Smooth muscle cell (in vitro differentiated cells): ENCODE measurements around the gene FNIP2. TPM values are rescaled to one million over a fixed set of nuclear protein-coding genes. Genes with fewer than 3 reads are reported as not detected.

Source experiments
- DNase-seq: peaks from one replicate; lab custom pipeline; 2025; ENCODE audit not compliant: unreplicated experiment; lab: John Stamatoyannopoulos, UW
- H2AFZ ChIP-seq: fragments of 200-600 bp; sonication (generic); 2 replicates; pipeline ENCODE4 v1.6.0; 2016; ENCODE audit warnings: antibody characterized with exemption, low read depth, mild to moderate bottlenecking
- H3F3A ChIP-seq: fragments of 200-600 bp; sonication (generic); 2 replicates; pipeline ENCODE4 v1.6.0; 2017; ENCODE audit warnings: antibody characterized with exemption, low read depth
- H3K27ac ChIP-seq: fragments of 200-600 bp; sonication (generic); 2 replicates; pipeline ENCODE4 v1.5.1; 2016; ENCODE audit warnings: low read depth, mild to moderate bottlenecking
- H3K27me3 ChIP-seq: fragments of 200-600 bp; sonication (generic); 2 replicates; pipeline ENCODE4 v1.6.1; 2016; ENCODE audit warnings: low read depth, mild to moderate bottlenecking
- H3K36me3 ChIP-seq: fragments of 200-600 bp; sonication (generic); 2 replicates; pipeline ENCODE4 v1.5.1; 2016; ENCODE audit warnings: low read depth
- H3K4me1 ChIP-seq: fragments of 200-600 bp; sonication (generic); 2 replicates; pipeline ENCODE4 v1.5.1; 2016; ENCODE audit warnings: low read depth
- H3K4me2 ChIP-seq: fragments of 200-600 bp; sonication (generic); 2 replicates; pipeline ENCODE4 v1.6.0; 2016; ENCODE audit warnings: mild to moderate bottlenecking
- H3K4me3 ChIP-seq: fragments of 200-600 bp; sonication (generic); 2 replicates; pipeline ENCODE4 v1.5.1; 2016; ENCODE audit warnings: mild to moderate bottlenecking
- H3K79me2 ChIP-seq: fragments of 200-600 bp; sonication (generic); 2 replicates; pipeline ENCODE4 v1.6.0; 2016; ENCODE audit warnings: low read depth, mild to moderate bottlenecking
- H3K9ac ChIP-seq: fragments of 200-600 bp; sonication (generic); 2 replicates; pipeline ENCODE4 v1.6.0; 2016; ENCODE audit warnings: low read depth
- H3K9me3 ChIP-seq: fragments of 200-600 bp; sonication (generic); replicated peaks from 2 replicates; pipeline ENCODE4 v1.5.1; 2016; ENCODE audit warnings: low read depth
- H4K20me1 ChIP-seq: fragments of 200-600 bp; sonication (generic); 2 replicates; pipeline ENCODE4 v1.6.0; 2016; ENCODE audit warnings: low read depth
- WGBS: methylation state at CpG from one replicate; pipeline ENCODE4 v1.1.7; 2016; ENCODE audit warnings: low lambda C conversion rate; 5-methylcytosine and 5-hydroxymethylcytosine counted together
- polyA plus RNA-seq: library from polyadenylated mRNA; unstranded; fragments of >200 nt; fragmentation: Nextera tagmentation; extraction: Ambion mirVana; gene quantifications from 2 replicates; pipeline ENCODE4 v1.2.1, GENCODE V29; 2016
- total RNA-seq: library from RNA; depleted of rRNA; stranded (reverse); fragments of >200 nt; gene quantifications from 2 replicates; pipeline ENCODE4 v1.2.3, GENCODE V29; 2014
- TF ChIP-seq, protein P1 (sequence below): fragments of 200-600 bp; sonication (generic); IDR thresholded peaks from 2 replicates; pipeline ENCODE4 v1.5.1; 2017; ENCODE audit warnings: borderline replicate concordance, mild to moderate bottlenecking, antibody characterized with exemption; ENCODE audit not compliant: insufficient read depth, poor library complexity, severe bottlenecking

Gene FNIP2
- total and polyA plus RNA-seq, 2 experiments from 2014 or later, result 10.4 to 36.3 TPM

DNA sequence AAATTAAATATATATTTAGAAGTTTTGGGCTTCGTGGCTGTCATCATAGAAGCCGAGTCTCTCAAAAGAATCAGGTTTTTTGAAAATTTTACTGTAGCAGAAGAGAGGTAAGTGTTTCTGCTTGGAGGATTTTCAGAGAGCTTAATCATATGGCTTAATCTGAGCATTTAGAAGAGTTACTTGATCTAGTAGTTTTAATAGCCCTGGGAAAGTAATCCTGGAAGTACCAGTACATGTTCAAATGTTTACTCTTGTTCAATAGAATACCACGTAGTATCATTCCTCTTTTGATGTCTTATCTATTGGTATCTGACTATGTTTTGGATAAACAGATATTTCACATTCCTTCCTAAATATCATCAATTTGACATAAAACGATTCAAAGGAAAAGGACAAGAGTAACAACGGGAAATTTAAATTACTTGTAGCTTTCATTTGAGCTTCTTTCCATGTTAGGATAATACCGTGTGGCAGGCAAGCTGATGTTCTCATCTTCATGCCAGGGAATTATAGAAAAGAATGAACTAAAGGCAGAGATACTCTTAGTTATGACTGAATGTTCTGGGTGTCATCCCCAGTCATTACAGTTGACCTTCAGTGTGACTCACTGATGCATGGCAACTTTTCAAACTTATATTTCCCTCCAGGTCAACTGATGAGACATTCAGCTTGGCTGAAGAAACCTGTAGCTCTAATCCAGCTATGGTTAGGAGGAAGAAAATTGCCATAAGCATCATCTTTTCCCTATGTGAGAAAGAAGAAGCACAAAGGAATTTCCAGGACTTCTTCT, 89.8 kb downstream of the FNIP2 start:
- TF ChIP-seq, protein P1, sequence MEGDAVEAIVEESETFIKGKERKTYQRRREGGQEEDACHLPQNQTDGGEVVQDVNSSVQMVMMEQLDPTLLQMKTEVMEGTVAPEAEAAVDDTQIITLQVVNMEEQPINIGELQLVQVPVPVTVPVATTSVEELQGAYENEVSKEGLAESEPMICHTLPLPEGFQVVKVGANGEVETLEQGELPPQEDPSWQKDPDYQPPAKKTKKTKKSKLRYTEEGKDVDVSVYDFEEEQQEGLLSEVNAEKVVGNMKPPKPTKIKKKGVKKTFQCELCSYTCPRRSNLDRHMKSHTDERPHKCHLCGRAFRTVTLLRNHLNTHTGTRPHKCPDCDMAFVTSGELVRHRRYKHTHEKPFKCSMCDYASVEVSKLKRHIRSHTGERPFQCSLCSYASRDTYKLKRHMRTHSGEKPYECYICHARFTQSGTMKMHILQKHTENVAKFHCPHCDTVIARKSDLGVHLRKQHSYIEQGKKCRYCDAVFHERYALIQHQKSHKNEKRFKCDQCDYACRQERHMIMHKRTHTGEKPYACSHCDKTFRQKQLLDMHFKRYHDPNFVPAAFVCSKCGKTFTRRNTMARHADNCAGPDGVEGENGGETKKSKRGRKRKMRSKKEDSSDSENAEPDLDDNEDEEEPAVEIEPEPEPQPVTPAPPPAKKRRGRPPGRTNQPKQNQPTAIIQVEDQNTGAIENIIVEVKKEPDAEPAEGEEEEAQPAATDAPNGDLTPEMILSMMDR, result no peak
- WGBS, result 78% methylated on average over 6 of the region's 6 CpGs
- H3K9ac ChIP-seq, result no peak overlapping the region
- peak overlapping the region; percentile 17 for H3K27ac ChIP-seq
- DNase-seq, result no peak
- H3K79me2 ChIP-seq, result no peaks in the 10 kb centered on the region
- H3K4me1 ChIP-seq, result no peaks in the 10 kb centered on the region
- H3K4me2 ChIP-seq, result no peak overlapping the region
- no peak overlapping the region for H3K4me3 ChIP-seq
- no peaks in the 10 kb centered on the region for H4K20me1 ChIP-seq
- H3K9me3 ChIP-seq, result no peaks in the 10 kb centered on the region
- H2AFZ ChIP-seq, result no peak overlapping the region
- H3K27me3 ChIP-seq, result no peaks in the 10 kb centered on the region
- H3F3A ChIP-seq, result no peaks in the 10 kb centered on the region
- no peaks in the 10 kb centered on the region for H3K36me3 ChIP-seq

DNA sequence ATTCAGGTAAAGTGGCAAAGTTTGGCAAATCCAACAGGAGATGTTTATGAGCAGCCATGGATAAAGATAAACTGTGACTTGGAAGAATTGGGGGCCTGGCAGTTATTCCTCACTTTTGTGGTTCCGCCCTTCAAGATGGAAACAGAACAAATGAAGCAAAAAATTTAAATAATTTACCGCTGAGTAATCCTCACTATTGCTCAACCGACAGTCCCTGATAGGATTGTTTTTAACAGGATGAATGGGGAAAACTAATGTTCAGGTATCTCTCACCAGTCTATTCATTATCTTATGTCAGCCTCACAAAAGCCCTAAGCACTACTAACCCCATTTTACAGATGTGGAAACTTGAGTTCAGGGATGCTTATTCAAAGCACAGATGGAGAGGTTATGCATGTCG, 90.8 kb downstream of the FNIP2 start:
- H3K27me3 ChIP-seq, result no peaks in the 10 kb centered on the region
- no peaks in the 10 kb centered on the region for H3K9me3 ChIP-seq
- DNase-seq, result no peak
- H3K4me2 ChIP-seq, result no peak overlapping the region
- no peaks in the 10 kb centered on the region for H4K20me1 ChIP-seq
- no peaks in the 10 kb centered on the region for H3K4me1 ChIP-seq
- 97% methylated on average over 4 of the region's 4 CpGs for WGBS
- H3K9ac ChIP-seq, result no peak overlapping the region
- no peaks in the 10 kb centered on the region for H3K79me2 ChIP-seq
- TF ChIP-seq, protein P1, result no peak
- no peak overlapping the region for H3K27ac ChIP-seq
- H2AFZ ChIP-seq, result no peak overlapping the region
- H3F3A ChIP-seq, result no peaks in the 10 kb centered on the region
- no peaks in the 10 kb centered on the region for H3K36me3 ChIP-seq
- H3K4me3 ChIP-seq, result no peak overlapping the region

DNA sequence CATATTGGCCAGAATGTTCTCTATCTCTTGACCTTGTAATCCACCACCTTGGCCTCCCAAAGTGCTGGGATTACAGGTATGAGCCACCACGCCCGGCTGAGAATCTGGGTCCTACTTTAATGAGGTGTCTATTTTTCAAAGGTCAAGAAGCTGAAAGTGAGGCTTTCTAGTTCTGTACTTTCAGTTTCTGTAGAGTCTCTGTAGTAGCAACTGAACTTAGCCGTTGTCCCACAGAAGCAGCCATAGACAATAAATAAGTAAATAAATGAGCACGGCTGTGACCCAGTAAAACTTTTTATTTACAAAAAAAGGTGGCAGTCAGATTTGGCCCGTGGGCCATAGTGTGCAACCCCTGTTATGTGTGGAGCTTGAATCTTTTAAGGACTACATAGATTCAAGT, 92.0 kb downstream of the FNIP2 start:
- WGBS, result 96% methylated on average over 5 of the region's 5 CpGs
- Histone ChIP-seq H3K27me3 (no peaks in the 10 kb centered on the region), H3K4me2 (no peak overlapping the region), H3F3A (no peaks in the 10 kb centered on the region), H3K4me3 (no peak overlapping the region), H3K27ac (no peak overlapping the region), H3K9me3 (no peaks in the 10 kb centered on the region), H3K4me1 (no peaks in the 10 kb centered on the region), H3K36me3 (no peaks in the 10 kb centered on the region), H3K79me2 (no peaks in the 10 kb centered on the region), H3K9ac (no peak overlapping the region), H4K20me1 (no peaks in the 10 kb centered on the region), H2AFZ (no peak overlapping the region)
- DNase-seq, result no peak
- TF ChIP-seq, protein P1, result no peak

DNA sequence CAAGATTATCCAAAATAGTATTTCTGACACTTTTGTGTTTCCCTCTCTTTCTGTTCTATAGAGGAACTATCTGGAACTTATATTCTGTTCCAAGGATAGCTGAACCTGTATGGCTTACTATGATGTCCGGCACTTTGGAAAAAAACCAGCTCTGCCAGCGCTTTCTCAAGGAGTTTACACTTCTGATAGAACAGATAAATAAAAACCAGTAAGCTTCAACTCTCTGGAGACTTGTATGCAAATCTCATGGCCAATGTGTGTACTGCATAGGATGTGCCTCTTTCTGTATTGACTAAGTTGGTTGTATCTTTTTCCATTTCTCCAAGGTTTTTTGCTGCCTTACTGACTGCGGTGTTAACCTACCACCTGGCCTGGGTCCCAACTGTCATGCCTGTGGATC, 92.5 kb downstream of the FNIP2 start:
- DNase-seq, result no peak
- no peak overlapping the region for H2AFZ ChIP-seq
- TF ChIP-seq, protein P1, result no peak
- H3K27ac ChIP-seq, result no peak overlapping the region
- H3K4me1 ChIP-seq, result no peaks in the 10 kb centered on the region
- no peak overlapping the region for H3K9ac ChIP-seq
- 92% methylated on average over 3 of the region's 3 CpGs for WGBS
- H3K36me3 ChIP-seq, result no peaks in the 10 kb centered on the region
- H3K4me2 ChIP-seq, result no peak overlapping the region
- H3K4me3 ChIP-seq, result no peak overlapping the region
- H3K27me3 ChIP-seq, result no peaks in the 10 kb centered on the region
- no peaks in the 10 kb centered on the region for H3K9me3 ChIP-seq
- no peaks in the 10 kb centered on the region for H3F3A ChIP-seq
- H4K20me1 ChIP-seq, result no peaks in the 10 kb centered on the region
- no peaks in the 10 kb centered on the region for H3K79me2 ChIP-seq
